Stimulated activated naive CD4-positive, alpha-beta T cell treated with Interleukin-2 at 50 U/mL for 16 hours (primary cell): Measurements from ENCODE around the gene RTBDN.

Experiments used
- DNase-seq: peaks from one replicate; lab custom pipeline; 2025; lab: John Stamatoyannopoulos, UW

RTBDN gene

DNA sequence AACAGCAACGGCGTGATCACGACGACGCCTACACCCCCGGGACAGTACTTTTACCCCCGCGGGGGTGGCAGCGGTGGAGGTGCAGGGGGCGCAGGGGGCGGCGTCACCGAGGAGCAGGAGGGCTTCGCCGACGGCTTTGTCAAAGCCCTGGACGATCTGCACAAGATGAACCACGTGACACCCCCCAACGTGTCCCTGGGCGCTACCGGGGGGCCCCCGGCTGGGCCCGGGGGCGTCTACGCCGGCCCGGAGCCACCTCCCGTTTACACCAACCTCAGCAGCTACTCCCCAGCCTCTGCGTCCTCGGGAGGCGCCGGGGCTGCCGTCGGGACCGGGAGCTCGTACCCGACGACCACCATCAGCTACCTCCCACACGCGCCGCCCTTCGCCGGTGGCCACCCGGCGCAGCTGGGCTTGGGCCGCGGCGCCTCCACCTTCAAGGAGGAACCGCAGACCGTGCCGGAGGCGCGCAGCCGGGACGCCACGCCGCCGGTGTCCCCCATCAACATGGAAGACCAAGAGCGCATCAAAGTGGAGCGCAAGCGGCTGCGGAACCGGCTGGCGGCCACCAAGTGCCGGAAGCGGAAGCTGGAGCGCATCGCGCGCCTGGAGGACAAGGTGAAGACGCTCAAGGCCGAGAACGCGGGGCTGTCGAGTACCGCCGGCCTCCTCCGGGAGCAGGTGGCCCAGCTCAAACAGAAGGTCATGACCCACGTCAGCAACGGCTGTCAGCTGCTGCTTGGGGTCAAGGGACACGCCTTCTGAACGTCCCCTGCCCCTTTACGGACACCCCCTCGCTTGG is 42.1 kb downstream of the RTBDN start:
- DNase-seq = peak; percentile 67

- DNase-seq = peak; percentile 93
Measured at GRCh38 chr19:12791345-12792050, 42.9 kb downstream of the RTBDN start, which contains the start of gene JUNB. TSS of gene JUNB (plus strand) at chr19:12791486. CDS start at chr19:12791772, 286 bp downstream.

DNA sequence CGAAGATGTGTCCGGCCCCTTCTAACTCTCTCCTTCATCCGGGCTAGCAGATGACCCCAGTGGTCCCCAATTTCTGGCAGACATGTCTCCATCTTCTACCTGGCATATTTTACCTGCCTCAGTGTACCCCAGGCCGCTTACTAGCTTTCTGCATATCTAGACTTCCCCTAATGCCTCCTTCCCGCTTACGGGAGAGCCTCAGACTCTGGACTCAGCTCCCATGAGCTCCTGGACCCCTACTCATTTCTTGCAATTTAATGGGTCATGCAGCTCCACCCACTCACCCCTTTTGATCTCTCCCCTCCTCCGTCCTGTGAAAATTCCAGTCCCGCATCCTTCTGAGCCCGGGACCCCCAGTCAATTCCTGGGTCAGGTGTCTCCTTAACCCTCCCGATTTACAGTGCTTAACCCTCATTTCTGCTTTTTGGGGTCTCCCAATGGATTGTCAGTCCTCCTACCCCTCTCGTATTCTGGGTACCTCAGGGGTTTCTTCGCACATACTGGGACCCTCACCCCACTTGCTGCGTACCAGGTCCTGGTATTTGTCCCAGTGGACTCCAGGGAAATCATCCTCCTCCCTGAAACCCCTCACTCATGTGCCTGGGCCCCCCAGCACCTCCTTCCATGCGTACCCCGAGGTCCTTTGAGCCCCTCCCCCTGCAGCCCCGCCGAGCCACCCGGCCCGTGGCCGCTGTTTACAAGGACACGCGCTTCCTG is 43.6 kb downstream of the RTBDN start:
- no peak for DNase-seq

DNA sequence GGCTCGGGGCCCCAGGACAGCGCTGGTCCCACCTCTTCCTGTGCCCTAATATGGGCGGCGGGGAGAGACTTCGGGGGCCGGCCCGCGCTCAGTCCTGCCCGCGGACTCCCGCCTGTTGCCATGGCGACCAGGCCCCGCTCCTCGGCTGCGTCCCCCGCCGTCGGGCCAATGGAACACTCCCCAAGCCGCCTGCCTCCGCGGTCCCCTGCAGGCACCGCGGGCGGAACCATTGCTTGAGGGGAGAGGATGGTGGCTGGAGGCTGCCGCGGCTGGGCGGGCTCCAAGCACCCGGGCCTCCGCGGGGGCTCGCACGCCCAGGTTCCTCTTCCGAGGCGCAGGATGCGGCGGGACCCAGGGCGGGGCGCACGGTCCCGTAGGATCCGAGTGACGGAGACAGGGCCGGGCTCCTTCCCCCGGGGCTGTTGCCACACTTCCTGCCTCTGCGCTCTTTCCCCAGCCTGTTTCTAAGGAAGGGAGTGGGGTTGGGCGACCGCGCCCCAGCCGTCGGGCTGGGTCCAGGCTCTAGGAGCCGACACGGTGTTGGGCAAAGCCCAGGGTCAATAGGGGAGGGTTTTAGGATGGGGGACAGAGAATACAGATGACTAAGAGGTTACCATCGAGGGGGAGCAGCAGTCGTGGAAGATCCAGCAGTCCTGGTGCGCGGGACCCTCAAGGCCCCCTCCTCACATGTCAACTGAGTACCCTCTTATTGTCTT is 44.3 kb downstream of the RTBDN start:
- peak; percentile 93 for DNase-seq

- DNase-seq = peak; percentile 49
Measured at GRCh38 chr19:12789098-12789903, 45.1 kb downstream of the RTBDN start.

DNA sequence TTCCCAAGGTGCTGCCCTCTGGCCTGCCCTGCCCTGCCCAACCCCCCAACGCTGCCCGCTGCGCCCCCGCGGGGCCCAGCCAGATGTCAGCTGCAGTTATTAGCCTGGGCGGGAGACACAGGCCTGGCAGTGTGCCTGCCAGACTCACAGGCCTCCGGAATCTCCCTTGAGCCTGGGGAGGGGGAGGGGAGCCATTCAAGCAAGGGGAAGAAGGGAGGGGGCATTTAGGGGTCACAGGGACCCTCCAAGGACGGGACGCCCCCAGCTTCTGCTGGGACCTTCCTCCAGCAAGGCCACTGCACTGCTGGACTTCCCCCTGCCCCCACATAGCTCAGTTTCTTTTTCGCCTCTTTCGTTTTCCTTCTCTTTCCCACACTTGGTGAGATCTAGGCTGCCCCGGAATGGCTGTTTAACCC is 45.7 kb downstream of the RTBDN start:
- peak; percentile 43 for DNase-seq

DNA sequence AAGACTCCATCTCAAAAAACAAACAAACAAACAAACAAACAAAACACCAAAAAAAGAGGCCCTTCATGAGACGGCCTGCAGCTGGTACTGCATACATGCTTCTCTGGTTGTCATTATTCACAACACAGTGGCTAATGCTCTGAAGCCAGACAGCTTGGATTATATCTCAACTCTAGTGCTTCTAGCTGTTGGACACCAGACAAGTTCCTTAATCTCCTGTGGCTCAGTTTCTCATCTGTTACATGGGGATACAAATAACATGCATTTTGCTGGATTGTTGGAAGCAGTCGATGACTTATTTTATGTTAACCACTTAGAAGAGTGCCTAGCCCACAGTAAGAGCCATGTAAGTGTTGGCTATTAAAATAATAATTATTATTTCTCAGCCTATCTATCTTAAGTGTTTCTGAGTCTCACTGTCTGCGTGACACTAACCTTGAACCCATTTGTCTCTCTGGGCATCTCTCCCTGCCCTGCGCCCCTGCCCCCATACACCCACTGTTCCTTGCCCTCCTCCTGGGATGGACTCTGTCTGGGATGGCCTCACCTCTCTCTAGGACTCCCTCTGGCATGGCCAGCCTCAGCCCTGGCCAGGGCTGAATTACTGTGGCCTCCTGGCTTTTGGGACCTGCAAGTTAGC is 46.2 kb downstream of the RTBDN start:
- no peak for DNase-seq

GRCh38 chr19:12787458-12787857 is 46.9 kb downstream of the RTBDN start:
- no peak for DNase-seq

GRCh38 chr19:12786952-12787351 is 47.4 kb downstream of the RTBDN start:
- no peak for DNase-seq

GRCh38 chr19:12786141-12786870 is 48.1 kb downstream of the RTBDN start:
- DNase-seq = no peak

- DNase-seq = no peak
Measured at GRCh38 chr19:12785431-12786031, 48.8 kb downstream of the RTBDN start.

- no peak for DNase-seq
Measured at GRCh38 chr19:12784871-12785430, 49.4 kb downstream of the RTBDN start.

DNA sequence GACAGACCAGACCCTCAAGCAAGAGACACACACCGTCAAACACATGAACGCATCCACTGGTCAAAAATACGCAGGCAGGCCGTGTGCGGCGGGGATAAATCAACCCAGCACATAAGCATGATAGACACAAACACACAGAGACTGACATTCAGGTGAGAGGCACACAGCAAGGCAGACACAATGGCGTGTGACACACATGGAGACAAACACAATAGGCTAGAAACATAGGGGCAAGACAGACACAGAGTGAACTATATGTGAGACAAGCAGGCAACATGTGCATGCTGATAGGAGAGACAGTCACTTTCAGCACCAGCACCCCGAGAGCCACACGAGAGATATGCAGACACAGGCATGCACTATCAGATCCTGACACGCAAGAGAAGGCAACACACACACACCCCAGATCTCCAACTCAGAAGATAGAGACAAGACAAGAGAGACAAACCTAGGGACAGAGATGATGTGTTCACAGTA is 49.9 kb downstream of the RTBDN start:
- DNase-seq = no peak

DNA sequence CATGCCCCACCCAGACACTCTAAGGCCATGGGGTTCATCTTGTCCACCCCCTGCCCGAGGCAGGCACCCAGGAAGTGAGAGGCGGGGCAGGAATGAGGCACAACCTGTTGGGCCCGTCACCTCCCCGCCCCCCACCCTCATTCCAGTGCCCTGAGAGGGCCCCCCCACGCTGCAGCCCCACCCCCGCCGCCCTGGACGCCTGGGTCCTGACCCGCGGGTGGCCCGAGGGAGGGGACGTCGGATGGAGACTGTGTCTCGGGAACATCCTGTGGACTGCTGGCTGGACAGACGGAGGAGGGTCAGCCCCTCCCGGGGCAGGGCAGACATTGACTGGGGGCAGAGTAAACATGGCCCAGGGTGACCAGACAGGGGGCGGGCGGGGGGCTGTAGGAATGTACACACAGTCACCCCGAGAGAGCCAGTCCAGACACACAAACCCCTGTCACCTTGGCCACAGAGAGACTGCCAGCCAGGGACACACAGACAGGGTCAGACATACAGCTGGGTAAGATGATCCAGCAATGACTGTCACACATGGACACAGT is 50.5 kb downstream of the RTBDN start:
- DNase-seq = no peak

GRCh38 chr19:12783291-12783848 is 51.0 kb downstream of the RTBDN start:
- peak; percentile 58 for DNase-seq

GRCh38 chr19:12782424-12783290 is 51.7 kb downstream of the RTBDN start:
- DNase-seq = peak; percentile 86

DNA sequence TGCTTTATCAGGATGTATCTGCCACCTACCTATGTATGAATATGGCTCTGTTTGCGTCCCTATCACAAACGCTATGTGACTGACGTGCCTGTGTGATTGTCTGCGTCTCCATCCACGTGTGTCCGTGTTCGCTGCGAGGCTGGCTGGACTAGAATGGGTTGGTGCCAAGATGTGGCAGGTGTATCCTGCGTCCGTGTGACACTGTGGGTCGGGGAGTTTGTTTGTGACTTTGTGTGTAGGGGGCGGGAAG is 52.3 kb downstream of the RTBDN start:
- DNase-seq = no peak
